Stromal cell of bone marrow (primary cell): ENCODE measurements around the gene ZFHX3.

Experiments
- DNase-seq: peaks from one replicate; pipeline ENCODE4 v3.0.0-alpha.2; 2012; ENCODE audit warnings: low read depth

ZFHX3 gene

DNA sequence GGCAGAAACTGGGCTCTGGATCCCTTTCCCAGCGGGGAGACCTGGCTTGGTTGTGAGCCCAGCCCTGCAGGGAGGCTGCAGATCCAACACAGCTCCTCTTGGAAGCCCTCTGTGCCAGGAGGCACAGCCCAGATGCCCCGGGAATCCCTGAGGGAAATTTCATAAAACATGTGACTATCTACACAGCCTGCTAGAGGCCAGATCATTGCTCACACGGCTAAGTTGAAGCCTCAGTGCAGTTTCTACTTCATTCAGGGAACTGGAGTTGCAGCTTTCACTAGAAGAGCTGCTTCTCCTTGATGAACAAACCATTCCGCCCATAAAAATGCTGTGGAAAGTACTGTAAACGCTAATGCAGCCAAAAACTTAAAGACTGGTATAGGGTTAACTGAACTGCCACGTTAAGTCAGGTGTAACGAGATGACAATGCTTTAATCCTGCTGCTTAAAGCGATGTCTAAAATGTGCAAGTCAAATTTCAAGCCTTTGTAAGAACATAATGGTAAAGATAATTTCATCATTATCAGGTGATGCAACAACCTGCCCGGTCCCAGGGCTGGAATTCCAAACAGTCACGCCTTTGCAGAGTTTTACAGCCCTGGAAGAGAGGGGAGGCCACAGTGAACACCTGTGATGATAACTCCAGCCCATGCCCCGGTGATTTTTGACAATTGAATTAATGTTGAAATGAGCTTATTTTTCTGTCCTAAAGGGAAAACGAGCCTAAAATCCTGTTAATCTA is 172.5 kb downstream of the ZFHX3 start:
- no peak for DNase-seq

DNA sequence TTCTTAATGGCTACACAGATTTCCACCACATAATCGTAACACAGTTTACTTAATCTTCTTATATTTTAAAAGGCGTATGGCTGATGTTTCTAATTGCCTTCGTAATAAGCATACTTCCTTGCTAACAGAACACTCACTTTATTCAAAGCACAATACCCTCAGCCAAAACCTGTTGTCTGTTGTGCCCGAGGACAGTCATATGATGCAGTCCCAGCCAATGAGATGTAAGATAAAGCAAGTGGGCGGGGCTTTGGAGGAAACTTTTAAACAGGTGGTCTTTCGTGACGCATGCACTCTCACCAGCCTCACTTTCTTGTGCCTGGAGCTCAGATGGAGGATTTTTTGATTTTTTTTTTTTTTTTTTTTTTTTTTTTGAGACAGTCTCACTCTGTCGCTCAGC is 174.1 kb downstream of the ZFHX3 start:
- DNase-seq, result no peak

DNA sequence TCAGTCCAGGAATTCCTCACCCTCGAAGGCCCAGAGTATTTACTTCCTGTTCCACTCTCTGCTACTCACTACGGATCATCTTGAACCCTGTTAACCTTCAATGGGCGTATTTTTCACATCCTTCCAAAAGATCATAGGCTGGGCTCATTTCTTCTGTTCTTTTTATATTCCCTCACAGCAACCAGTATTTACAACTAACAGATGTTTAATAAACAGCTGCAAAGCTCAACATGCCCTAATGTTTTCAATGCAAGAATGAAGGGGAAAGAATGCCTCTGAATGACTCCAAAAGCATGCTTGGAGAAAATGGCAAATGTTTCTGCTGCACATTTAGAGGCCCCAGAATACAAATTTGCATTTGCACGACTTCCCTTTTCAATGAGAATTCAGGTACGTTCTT is 174.9 kb downstream of the ZFHX3 start:
- DNase-seq, result no peak

DNA sequence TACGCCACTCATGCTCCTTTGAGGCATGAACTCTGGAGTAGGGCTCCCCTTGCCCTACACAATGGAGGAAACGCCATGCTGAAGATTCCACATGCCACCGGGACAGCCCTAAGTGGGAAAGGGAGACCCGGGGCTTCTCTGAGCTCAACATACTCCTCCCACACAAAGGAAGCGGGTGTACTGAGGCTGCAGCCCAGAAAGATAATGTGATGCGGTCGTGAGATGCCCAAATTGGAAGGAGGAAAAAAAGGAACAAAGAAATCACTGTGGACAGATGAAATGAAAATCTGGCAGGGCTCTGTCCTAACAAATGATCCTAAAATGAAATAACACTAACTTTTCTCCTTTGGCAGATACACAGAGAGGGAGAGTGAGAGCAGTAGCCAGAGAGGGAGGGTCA is 182.1 kb downstream of the ZFHX3 start:
- DNase-seq, result no peak

DNA sequence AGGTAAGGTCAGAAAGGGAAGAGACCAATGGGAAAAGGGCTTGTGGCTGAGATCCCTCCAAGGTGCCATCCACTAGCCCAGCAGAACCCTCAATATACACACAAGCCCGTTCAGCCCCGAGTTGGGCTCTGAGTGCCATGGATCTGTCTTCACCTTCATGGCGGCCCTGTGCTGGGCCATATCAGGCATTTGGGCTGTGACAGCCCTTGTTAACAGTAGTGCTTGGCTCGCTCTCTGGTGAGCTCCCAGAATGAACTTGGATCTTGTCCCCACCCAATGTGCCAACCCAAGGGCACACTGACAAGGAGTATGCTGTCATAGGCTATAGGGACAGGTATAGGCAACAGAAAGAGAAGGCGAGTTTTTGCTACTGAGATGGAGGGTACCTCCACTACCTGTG is 182.7 kb downstream of the ZFHX3 start:
- DNase-seq, result no peak

DNA sequence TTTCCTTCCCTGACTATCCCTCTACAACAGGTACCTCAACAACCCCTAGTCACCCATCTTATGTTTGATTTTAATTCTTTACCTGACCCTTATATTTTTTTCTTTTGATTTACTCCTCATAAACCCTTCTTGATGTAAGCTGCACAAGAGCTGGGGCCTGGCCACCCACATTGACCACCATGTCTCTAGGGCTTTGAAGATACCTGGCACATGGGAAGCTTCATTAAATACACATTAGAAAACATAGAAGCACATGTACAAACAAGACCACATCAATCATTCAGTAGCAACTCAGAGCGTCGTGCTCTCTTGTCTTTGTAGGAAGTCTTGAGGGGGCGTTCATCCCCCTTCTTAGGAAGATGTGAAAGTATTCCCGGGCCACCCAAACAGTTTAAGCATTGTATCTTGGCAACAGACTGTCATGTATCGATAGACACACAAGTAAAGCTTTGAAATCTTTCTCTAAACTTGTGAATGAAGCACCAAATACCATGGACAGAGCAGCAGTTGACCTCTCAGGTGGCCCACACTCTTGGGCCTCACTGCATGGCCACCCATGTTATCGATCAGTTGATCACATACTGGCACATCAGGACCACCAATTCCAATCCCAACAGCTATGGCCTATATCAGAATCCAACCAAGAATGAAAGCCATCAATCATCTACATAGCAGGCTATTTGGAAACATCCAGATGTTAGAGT is 183.6 kb downstream of the ZFHX3 start:
- DNase-seq, result no peak

DNA sequence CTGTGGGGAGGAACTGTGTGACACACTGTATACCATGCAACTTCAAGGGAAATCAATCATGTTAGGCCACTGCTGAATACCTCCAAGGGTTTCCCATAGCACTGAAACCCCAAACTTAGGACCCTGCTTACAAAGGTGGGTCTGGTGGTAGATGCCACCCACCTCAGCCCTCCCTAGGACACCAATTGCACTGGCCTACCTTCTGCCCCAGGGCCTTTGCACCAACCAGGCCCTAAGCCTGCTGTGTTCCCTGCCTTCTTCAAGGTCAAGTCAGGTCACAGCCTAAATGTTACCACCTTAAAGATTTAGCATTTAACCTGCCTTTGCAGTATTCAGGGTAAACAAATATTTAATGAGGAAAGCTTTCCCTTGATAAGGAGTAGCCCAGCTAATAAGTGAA is 185.8 kb downstream of the ZFHX3 start:
- no peak for DNase-seq

DNA sequence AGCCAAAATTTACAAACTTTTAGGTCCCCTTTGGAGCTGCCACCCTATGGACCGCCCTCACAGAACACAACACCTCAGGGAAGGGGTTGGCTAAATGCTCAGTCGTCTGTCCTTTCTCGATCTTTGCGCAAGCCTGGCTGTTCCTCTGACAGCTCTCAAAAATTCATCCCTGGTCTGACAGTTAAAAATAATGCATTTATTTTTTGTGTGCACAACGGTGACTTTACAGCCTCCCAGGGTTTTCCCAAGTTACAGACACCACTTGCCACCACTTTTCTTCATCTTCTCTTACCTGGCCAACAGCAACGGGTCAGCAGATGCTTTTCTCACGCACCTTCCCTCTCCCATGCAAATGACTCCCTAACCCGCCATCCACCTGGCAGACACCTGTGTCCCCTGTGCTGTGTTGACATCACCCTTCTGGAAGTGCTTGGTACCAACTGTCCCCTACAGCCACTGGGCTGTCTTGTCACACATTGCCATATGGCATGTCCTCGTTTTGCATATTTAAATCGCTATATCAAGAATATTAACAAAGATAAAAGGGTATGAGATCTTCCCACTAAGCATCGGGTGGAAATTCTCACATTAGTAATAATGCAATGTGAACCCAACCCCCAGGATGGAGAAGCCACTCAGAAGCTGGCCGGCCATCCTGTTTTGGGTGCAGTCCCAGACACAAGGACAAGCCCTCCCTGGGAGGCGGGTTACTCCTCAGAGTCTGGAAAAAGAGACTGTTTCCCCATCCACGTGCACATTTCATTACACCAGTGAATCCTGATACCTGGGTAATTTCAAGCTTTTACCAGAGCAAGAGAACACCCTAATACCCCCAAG is 187.0 kb downstream of the ZFHX3 start:
- no peak for DNase-seq

DNA sequence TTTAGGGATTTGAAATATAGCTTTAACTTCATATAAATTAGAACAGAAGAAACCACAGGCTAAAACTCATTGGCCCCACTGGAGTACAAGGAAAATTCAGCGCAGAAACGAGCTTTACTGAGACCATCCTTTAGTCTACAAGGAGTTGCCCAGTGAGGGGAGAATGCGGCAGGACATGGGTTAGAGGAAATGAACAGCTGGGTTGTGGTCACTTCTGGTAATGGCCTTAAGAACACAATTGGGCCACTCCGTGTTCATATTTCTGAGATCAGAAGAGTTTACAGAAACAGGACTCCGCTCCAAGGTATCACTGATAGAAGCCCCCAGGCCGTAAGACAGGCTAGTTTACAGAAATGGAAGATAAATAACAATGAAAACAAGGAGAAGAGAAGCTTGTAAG is 188.3 kb downstream of the ZFHX3 start:
- no peak for DNase-seq

DNA sequence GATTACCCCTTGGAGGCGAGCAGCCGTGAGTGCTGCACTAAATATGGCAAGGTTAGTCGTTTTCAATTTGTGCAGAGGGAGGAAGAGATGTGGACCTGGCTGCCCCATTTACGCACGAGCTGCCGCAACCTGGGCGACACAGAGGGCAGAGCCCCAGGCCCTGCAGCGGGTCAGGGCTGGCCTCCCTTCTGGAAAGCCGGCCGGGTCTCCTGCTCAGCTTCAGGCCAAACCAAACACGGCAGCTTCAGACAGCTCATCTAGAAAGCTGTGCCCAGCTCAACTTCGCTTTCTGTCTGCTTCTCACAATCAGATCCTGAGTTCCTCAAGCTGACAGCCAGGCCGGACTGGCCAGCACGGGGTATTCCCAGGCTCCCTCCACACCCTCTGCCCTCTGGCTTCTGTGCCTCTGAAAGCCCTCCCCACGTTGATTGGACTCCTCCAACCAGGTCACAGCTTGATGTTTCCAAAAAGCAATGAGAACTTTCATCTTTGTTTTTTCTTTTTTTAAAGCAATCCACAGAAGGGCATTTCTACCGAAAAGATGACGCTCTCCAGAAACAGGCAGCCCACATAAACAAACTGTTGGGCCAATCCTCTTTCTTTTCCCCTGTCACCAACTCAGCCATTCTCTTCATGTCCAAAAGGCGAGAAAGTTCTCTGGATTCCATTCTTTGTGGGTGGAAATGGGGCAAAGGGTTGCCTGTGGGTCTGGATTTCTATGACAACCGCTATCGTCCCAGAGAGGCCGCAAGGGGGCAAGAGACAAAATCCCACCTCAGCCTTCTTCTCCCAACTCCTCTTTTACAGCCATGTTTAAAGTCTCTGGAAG is 189.0 kb downstream of the ZFHX3 start:
- DNase-seq, result peak; percentile 66

DNA sequence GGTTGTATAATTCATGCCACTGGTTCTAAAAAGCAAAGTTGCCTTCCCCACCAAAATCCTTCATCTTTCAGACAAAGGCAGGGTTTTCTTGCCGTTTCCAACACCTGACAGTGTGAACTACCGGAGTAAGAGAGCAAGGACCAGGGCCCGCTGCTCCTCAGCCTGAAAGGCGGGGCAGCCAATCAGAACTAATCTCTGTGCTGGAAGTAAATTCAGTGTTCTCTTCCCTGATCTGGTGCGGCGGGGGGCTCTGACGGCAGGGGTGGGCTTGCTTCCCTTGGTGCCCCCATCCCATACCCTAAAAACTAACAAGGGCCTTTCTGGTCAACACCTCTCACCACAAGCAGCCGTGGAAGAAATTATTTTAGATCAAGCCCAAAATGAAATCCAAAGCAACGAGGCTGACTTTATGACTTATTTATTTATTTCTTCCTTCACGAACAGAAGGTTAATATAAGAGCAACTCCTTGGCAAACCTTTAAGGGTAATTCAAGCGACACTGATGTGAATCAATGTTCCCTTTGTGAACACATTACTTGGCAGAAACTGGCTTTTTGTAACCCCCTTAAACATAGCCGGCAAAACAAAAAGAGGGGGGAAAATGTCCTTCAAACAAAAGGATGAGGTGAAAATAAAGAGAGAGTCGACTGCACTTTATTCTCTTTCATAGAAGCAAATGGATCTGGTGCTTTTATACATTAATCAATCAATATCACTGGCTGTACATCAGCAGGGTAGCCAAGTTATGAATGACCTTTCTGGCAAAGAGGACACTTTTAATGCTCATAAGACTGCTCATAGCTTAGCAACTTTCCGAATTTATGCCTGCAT is 189.9 kb downstream of the ZFHX3 start:
- no peak for DNase-seq

DNA sequence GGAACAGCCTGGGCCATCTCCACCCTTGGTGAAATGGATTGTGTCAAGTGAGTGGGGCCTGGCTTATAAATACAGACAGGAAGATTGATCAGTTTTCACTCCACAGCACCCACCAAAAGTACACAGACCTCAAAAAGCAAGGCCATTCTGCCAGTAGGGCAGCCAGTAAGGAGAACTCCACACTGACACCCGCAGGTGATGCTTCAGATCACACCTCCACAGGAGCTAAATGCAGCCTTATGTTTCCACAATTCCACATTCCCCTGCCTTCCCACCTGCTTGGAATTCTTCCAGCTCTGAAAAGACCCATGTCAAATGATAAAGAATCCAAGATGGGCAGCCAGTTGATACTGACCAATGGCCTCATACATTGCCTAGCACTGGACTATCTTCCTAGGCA is 191.1 kb downstream of the ZFHX3 start:
- DNase-seq, result no peak

DNA sequence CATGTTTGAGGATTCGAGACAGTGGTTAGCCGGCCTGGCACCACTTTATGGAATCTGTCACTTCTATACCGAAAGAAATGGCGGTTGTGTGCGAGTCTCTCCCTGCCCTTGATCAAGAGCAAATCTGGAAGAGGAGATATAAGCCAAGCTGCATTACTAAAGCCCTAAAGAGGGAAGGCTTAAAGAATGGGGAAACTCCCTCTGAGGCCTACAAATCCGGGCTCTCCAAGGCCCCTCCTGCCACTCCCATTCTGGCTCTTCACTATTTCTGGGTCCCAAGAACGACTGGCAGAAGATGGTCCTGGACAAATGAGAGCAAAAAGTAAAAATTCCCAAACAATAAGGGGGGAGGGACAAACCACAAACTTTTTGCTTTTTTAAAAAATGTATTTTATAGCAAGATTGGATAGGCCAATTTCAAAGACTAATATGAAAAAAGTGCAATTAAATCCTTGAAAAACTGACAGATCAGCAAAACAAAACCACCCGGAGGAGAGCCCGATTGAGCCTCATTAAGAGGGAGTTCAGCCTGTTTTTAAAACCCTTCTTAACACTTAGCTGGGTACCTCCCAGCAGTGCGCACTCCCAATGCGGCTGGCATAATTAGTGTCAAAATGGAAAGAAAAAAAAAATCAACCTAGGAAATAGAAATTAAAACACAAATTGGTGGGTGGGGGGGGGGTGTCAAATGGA is 193.5 kb downstream of the ZFHX3 start:
- DNase-seq, result no peak

DNA sequence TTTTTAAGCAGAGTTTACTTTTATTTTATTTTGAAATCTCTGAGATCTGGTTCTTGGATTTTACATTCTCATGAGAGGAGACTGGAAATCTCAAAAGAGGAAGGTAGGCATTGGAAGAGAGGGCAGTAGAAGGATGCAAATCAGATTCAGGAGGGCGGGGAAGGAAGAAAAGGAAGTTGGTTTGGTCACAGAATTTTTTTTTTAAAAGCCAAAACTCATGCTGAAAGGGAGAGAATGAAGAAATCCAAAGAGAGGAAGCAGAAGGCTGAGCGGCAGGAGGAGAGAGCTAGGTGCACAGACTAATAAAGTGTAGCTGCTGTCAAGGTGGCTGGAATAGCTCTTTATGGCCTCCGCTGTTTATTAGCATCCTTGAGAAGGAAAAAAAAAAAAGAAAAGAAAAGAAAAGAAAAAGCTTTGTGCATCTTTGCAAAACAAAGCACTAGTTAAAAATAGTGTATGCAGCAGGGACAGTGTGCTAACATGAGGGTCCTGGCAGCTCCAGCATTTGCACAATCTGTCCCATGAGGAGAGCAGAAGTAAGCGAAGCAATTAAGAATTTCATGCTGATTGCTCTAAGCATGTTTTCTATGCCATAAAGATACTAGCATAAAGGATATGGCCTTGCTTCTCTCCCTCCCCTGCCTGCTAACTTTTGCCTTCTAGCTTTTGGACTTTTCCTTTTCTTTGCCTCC is 194.2 kb downstream of the ZFHX3 start:
- no peak for DNase-seq

DNA sequence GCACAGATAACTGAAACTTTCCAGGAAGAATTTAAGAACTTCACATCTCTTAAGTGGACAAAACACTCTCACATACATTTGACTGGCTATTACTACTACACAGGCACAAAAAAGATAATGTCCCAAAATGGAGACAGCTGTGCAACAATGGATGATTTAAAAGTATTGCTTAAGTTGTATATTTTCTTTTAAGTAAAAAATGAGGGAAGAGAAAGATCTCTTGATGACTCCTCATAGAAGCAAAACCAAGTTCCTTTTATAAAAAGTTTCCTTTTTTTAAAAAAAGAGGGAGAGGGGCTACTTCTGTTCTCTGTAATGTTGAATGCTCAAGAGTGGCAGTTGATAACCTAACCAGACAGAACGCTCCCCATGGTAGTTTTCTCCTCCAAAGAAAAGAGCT is 195.5 kb downstream of the ZFHX3 start:
- no peak for DNase-seq

DNA sequence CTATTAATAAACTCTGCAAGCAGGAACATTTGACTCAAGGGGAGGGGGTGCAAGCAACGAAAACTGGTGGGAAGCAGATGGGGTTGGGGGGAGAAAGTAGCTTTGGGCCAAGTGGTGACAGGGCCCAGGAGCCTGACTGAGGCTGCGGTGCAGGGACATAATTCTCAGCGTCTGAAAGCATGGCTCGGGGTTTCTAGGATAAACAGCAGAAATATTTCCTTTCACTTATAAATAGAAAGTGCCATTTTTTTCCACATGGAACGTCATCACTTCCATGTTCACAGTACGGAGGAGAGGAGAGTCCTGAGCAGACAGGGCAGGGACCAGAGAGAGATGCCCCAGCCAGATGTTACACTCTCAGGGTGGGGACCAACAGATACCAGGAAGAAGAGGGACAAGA is 197.1 kb downstream of the ZFHX3 start:
- peak; percentile 67 for DNase-seq

DNA sequence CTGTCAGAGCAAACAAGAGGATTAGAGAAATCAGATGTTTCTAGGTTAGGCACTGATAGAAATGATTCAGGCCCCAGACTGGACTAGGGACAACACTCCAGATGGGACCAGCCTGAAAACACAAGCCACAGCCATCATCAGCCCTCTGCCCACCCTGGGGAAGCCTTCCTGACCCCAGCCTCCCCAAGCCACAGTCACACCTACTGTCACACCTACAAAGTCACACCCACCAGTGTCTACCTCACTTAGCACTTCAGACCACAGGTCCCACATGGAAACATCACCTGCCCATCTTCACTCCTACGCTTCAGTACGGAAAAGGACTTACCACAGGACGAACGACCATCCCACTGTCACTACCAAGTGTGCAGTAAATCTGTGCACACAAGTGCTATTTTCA is 197.9 kb downstream of the ZFHX3 start:
- DNase-seq, result no peak

DNA sequence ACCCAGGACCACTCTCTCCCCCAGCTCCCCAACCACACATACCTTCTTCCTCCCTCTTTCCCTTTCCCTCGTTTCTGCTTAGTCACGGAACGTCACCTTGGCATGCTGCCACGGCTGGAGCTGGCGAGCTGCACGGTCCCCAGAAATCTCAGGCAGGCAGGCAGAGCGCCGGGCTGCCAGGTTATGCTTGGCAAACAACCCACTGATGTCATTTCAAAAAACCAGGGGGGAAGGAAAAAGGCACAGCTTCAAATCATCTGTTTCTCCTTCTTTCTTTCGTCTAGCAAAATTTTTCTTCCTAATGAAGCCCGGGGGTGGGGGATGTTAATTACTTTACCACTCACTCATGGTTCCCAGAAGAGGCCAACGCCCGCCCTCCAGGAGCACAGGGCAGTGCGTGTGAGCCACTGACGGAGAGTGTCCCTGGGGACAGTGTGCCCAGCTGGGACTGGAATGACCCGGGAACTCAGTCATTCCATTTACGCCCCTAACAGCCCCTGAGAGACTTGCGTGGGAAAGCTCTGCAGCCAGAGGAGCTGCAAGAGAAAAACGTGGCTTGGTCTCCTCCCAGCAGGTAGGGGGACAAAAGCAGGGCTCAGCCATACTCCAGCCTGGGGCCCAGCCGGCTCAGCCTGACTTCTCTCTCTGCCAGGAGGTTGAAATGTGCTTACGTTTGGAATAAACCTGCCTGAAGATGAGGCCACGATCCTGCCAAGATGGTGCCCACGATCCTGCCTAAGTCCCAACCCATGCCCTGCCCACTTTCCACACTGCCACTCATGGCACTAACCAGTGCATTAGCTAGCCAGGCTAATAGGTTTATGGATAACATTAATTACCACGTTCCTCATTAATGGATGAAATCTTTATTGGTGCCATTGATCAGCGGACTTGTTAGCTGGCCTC is 198.9 kb downstream of the ZFHX3 start:
- DNase-seq, result peak; percentile 81

DNA sequence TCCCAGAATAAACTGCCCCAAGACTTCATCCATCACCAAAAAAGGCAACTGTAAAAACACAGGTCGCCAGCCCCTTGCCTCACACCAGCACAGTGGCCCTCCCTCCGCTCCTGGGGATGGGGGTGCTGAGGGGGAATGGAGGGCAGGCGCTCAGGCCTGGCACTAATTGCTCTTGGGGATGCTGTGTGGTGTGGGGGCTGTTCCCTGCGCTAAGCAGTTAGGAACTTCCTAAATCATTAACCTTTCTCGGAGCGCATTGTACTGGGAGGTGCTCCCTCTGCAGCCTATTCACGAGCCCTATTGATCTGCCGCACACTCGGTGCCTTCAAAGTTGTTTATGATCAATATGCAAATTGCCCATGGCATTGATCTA is 199.9 kb downstream of the ZFHX3 start:
- no peak for DNase-seq
